NCI-H446 (cell line): ENCODE measurements around the gene ATF7IP2.

Experiments used
- DNase-seq, 2 experiments: peaks; one replicate each; lab custom pipeline; 2025; lab: John Stamatoyannopoulos, UW

ATF7IP2 gene

DNA sequence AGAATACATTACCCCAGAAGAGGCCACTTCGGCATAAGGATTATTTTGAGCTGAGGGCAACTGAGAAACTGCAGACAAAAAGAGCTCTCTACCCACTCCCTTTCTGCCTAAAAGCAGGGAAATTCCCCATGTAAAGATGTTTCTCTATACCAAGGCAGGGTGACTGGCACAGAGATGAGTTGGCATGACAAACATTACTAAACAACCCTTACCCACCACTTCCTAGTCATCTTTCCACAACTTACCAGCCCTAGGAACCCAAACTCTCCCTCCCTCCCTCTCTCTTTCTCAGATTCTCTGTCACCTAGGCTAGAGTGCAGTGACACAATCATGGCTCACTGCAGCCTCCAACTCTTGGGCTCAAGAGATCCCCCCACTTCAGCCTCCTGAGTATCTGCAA, 126.0 kb downstream of the ATF7IP2 start:
- no peak for DNase-seq

- DNase-seq, result peak in 1 of 2 experiments; percentile 30
Observed at GRCh38 chr16:10514369-10515055, 128.7 kb downstream of the ATF7IP2 start.

- no peak for DNase-seq
Observed at GRCh38 chr16:10517868-10518267, 132.0 kb downstream of the ATF7IP2 start.

GRCh38 chr16:10518479-10519041, 132.7 kb downstream of the ATF7IP2 start:
- DNase-seq, result no peak

DNA sequence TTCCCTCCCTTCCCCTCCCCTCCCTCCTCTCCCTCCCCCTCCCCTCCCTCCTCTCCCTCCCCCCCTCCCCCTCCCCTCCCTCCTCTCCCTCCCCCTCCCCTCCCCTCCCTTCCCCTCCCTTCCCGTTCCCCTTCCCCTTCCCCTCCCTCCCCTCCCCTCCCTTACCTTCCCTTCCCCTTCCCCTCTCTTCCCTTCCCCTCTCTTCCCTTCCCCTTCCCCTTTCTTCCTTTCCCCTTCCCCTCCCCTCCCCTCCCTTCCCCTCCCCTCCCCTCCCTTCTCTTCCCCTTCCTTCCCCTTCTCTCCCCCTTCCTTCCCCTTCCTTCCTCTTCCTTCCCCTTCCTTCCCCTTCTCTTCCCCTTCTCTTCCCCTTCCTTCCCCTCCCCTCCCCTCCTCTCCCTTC, 133.4 kb downstream of the ATF7IP2 start:
- no peak for DNase-seq

GRCh38 chr16:10519929-10520868, 134.3 kb downstream of the ATF7IP2 start:
- no peak for DNase-seq

DNA sequence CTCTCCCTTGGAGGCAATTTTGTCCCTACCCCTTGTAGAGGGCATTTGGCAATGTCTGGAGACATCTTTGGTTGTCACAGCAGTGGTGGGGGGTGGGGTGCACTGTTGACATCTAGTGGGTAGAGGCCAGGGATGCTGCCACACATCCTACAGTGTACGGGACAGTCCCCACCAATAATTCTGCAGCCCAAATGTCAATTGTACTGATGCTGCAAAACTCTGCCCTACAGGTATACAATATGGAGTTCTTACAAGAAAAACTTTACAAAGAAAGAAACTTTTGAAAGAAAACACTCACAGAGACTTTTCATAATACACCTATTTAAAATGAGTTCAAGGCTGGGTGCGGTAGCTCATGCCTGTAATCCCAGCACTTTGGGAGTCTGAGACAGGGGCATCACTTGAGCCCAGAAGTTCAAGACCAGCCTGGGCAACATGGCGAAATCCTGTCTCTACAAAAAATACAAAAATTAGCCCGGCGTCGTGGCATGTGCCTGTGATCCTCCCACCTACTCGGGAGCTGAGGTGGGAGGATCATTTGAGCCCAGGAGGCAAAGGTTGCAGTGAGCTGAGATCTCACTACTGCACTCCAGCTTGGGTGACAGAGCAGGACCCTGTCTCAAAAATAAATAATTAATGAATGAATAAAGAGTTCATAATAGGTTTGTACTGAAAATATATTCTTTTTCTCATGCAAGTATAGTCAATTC, 135.2 kb downstream of the ATF7IP2 start:
- no peak for DNase-seq

GRCh38 chr16:10521681-10522274, 135.9 kb downstream of the ATF7IP2 start:
- peak; percentile 11 to 55 for DNase-seq

DNA sequence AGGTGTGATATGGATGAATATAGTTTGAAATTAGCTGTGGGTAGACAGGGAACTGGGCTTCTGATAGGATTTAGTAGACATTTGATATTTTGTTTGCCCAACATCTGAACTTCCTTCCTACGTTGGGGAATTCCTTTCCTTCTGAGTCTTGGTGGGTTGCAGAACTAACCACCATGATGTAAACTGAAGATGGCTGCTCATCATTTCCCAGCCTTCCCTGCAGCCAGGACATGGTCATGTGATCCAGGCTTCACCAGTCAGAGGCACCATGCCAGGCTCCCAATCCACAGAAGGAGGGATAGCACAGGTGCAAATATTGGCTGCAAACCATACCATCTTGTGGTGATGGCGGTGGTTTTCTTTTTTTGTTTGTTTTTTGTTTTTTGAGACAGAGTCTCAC, 137.1 kb downstream of the ATF7IP2 start:
- no peak for DNase-seq

GRCh38 chr16:10525214-10525825, 139.5 kb downstream of the ATF7IP2 start:
- no peak for DNase-seq

GRCh38 chr16:10526962-10527361, 141.1 kb downstream of the ATF7IP2 start:
- DNase-seq, result no peak

- DNase-seq, result no peak
Observed at GRCh38 chr16:10528635-10529034, 142.8 kb downstream of the ATF7IP2 start.

DNA sequence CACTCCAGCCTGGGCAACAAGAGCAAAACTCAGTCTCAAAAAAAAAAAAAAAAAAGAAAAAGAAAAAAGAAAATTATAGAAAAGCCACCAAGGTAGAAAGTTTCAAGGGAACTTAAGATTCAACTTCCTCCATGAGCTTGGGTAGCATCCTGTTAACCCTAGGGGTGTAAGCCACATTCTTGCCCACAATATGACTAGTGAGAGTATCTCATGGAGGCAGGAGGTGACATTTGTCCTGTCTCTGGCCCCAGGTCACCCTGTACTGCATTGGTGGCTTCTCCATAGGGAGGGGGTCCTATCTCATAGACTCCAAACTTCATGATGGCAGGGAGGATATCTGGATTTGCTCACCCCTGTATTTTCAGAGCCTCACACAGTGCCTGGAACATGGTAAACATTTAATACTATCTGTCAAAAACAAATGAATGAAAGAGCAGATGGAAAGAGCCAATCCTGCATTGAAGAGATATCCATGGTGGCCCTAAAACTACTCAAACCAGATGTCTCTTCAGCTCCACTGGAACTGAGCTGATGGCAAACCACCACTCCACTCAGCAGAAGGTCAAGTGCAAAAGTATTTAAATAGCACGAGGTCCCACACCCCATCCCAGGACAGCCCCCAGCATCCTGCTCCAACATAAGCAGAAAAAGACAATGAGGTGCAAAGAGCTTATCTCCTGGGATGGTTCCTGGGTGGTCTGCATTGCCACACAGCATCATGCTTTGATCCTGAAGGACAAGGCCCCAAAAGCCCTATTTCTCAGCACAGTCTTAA, 144.2 kb downstream of the ATF7IP2 start:
- DNase-seq, result no peak

DNA sequence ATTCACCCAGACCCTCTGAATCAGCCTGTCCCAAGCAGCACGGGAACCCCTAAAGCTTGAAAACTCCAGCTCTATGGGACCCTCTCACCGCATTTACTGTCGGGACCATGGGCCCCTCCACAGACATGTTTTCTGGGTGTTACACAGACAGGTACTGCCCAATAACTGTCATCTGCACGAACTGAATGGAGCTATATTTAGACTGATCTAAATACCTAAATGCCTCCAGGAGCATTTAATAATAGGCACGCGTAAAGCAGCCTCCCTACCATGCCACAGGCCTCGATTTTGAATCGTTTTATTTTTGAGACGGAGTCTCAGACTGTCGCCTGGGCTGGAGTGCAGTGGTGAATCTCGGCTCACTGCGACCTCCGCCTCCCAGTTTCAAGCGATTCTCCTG, 144.8 kb downstream of the ATF7IP2 start:
- DNase-seq, result no peak

DNA sequence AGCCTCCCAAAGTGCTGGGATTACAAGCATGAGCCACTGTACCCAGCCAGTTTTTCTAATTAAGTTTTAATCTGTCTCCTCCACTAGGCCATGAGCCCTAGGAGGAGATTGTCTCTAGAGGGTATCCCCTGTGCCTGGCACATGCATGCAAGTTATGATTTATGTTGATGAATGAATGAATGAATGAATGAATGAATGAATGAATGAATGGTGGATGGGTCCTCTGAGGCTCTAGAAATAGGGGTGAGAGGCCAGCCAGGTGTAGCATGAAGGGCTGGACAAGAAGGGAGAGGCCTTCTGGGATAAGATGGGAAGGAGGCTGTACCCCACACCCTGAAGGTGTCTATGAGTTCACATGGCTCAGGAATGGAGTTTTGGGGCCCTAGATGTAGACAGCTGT, 145.7 kb downstream of the ATF7IP2 start:
- DNase-seq, result no peak
